AG08396 (cell line): ENCODE results near the gene ARF6.
"Not testable (repeated sequence)": the region's sequence is repeated elsewhere in the genome, so short reads cannot be mapped to it uniquely, and the experiment has no call there.

Experiments used
- DNase-seq: peaks from one replicate; pipeline ENCODE4 v3.0.0; 2012; ENCODE audit warnings: low spot score, mixed read lengths

Gene ARF6

DNA sequence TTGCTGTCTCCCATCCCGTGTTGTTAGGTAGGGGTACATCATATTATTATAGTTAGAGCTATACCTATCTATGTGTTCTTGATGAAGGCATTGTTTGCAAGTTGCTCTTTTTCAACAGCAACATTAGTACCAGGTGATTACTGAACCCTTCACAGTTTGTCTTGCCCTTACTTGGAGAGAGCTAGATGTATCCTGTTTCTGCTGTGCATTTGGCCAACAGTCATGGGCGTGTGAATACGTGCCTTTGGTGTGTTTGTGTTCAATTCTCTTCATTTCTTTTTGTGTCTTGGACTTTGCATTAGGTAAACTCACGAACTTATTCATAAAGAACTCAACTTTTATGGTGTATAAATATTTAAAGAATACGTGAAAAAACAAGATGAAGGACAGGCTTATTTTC is 14.3 kb downstream of the ARF6 start:
- DNase-seq: no peak

- no peak for DNase-seq
Measured at GRCh38 chr14:49908433-49908782, 15.5 kb downstream of the ARF6 start.

GRCh38 chr14:49909016-49909415 is 16.1 kb downstream of the ARF6 start:
- no peak for DNase-seq

GRCh38 chr14:49915085-49915484 is 22.2 kb downstream of the ARF6 start:
- DNase-seq: no peak

GRCh38 chr14:49918706-49919105 is 25.8 kb downstream of the ARF6 start:
- no peak for DNase-seq

DNA sequence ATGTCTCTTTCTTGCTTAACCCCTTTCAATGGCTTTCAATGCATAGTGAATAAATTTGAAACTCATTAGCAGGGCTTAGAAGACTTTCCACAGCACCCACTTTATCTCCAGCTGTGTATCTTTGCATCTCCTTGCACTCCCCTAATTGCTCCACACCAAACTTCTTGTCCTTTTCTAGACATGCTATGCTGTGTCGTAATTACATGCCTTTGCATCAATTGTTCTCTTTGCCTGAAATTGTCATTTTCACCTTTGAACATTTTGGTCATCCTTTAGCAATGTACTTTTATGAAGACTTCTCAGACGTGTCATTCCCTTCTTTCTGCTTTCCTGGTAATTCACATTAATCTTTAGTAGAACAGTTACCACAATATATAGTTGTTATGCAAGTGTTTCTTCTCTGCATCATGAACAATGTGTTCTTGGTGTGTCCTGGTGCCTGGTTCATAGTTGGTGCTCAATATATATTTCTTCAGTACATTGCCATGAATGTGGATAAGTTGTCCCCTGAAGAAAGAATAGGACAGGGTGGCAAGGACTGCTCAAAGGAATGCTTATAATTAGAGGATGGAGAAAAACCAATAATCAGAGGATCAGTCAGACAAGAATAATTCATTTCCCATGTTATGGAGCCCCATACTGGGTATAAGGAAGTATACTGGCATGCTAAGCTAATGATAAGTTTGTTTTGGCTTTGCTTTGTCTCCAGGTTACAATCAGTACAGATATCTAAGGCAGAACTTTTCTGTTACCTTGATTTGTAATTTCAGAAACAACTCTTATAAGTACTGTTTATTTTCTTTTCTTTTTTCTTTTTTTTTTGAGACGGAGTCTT is 27.2 kb downstream of the ARF6 start:
- no peak for DNase-seq

- no peak for DNase-seq
Measured at GRCh38 chr14:49920935-49921334, 28.1 kb downstream of the ARF6 start.

GRCh38 chr14:49921401-49921800 is 28.5 kb downstream of the ARF6 start:
- DNase-seq: no peak

DNA sequence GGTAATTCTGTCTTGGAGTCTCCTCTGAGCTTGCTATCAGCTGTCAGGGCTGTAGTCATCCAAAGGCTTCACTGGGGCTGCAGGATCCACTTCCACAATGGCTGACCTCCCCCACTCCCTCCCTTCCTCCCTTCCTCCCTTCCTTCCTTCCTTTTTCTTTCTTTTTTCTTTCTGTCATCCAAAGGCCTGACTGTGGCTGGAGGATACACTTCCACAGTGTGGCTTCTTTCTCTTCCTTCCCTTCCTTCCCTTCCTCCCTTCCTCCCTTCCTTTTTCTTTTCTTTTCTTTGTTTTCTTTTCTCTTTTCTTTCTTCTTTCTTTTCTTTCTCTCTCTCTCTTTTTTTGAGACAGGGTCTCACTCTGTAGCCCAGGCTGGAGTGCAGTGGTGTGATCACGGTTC is 30.6 kb downstream of the ARF6 start:
- no peak for DNase-seq

DNA sequence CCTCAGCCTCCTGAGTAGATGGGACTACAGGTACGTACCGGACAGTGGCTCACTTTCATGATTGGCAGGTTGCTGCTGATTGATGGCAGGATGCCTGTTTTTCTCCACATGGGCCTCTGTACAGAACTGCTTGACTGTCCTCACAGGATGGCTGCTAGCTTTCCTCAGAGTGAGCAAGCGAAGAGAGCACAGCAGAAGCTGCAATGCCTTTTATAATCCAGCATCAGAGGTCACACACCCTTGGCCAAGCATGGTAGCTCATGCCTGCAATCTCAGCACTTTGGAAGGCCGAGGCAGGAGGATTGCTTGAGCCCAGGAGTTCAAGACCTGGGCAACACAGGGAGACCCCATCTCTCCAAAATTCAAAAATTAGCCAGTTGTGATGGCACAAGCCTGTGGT is 31.0 kb downstream of the ARF6 start:
- no peak for DNase-seq

GRCh38 chr14:49924852-49925251 is 32.0 kb downstream of the ARF6 start:
- no peak for DNase-seq

DNA sequence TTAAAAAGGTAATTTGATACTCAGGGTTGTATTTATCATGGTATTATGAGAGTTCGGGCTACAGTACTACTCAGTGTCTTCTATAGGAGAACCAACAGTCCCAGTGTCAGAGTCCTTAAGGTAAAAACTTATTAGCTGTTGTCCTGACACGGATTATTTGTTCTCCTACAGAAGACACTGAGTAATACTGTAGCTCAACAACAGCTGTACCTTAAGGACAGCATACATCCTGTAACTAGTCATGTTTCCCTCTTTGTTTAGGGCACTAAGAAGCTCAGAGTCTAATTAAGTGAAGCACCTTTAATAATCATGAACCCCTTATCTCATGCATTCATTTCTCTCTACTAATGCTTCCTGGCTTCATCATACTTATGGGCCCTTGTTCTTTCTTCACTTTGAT is 33.9 kb downstream of the ARF6 start:
- DNase-seq: no peak

DNA sequence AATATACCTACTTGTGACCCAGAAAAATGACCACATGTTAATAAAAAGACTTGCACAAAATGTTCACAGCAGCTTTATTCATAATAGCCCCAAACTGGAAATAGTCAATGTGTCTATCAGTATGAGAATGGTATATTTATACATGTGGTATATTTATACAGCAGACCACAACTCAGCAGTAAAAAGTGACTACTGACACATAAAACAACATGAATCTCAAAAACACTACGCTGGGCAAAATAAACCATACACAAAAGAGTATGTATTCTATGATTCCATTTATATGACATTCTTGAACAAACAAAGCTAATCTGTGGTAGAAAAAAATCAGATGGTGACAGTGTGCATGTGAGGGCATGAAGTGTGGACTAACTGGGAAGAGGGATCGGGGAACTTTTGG is 35.1 kb downstream of the ARF6 start:
- DNase-seq: no peak

- no peak for DNase-seq
Measured at GRCh38 chr14:49930720-49931119, 37.8 kb downstream of the ARF6 start.

GRCh38 chr14:49931523-49931922 is 38.6 kb downstream of the ARF6 start:
- no peak for DNase-seq

DNA sequence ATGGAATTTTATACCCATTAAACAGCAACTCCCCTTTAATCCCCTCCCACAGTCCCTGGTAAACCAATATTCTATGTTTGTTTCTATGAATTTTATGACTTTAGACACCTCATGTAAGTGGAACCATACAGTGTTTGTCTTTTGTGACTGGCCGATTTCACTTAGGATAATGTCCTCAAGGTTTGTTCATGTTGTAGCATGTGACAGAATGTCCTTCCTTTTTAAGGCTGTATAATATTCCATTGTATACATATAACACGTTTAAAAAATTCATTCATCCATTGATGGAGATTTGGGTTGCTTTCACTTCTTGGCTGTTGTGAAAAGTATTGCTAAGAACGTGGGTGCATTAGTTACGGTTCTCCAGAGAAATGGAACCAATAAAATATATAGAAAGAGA is 40.2 kb downstream of the ARF6 start:
- DNase-seq: no peak

DNA sequence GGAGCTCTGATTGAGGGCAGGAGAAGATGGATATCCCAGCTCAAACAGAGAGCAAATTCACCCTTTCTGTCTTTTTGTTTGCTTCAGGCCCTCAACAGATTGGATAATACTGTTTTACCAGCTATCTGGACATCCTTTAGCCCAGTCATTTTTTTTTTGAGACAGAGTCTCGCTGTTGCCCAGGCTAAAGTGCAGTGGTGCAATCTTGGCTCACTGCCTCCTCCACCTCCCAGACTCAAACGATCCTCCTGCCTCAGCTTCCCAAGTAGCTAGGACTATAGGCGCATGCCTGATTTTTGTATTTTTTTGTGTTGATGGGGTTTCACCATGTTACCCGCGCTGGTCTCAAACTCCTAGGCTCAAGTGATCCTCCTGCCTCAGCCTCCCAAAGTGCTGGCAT is 40.8 kb downstream of the ARF6 start:
- DNase-seq: no peak

GRCh38 chr14:49934646-49935045 is 41.8 kb downstream of the ARF6 start:
- no peak for DNase-seq

- DNase-seq: no peak
Measured at GRCh38 chr14:49935526-49935925, 42.6 kb downstream of the ARF6 start.

DNA sequence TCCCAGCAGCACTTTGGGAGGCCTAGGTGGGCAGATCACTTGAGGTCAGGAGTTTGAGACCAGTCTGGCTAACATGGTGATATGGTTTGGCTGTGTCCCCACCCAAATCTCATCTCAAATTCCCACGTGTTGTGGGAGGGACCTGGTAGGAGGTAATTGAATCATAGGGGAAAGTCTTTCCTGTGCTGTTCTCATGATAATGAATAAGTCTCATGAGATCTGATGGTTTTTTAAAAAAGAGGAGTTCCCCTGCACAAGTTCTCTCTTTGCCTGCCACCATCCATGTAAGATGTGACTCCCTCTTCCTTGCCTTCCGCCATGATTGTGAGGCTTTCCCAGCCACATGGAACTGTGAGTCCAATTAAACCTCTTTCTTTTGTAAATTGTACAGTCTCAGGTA is 43.4 kb downstream of the ARF6 start:
- not testable (repeated sequence) for DNase-seq

GRCh38 chr14:49936882-49937281 is 44.0 kb downstream of the ARF6 start:
- not testable (repeated sequence) for DNase-seq

GRCh38 chr14:49939215-49939614 is 46.3 kb downstream of the ARF6 start:
- not testable (repeated sequence) for DNase-seq

DNA sequence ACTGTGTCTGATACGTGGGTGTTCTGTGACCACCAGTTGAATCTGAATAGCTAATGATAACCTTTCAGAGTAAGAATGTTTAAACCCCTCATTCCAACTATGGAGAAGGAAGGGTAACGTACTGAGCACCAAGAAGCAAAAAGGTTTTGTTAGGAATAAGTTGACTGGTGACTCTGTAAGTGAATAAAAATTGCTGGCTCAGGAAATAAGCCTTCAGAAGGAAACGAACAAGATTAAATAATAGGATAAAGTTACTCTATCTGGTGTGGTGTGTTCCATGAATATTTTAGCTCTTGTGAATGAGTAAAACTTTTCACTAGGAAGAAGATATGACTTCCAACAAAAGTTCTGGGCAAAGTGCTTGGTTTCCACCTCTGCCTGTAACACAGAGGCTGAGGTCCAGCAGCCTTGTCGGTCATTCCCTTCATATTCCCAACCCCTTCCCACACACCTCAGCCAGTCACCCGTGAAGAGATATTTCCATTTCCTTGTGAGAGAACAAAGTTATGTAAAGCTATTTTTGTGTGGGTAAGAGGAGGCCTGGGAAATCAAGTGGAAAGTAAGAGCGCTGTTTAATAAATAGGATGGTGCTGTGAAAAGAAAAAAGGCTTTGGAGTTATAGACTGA is 47.1 kb downstream of the ARF6 start:
- DNase-seq: no peak
